ENCODE results near the gene ELOF1.

- TF ChIP-seq CTCF (IDR thresholded peaks at IDR 0.05): peak; percentile 80
- no peak for TF ChIP-seq REST (IDR thresholded peaks at IDR 0.05)
- no peak for TF ChIP-seq POLR2A (IDR thresholded peaks at IDR 0.05; ENCODE audit: low read length)
- no peak for TF ChIP-seq PHF8 (IDR thresholded peaks at IDR 0.05; ENCODE audit: borderline replicate concordance, low read depth)
- TF ChIP-seq SMC3 (IDR thresholded peaks at IDR 0.05): peak; percentile 47; the same call in 2 of the 3 replicates
- no peak for TF ChIP-seq ZNF302 (CRISPR knock-in tag; IDR thresholded peaks at IDR 0.05)
- 0 out of 2 replicates have a peak, but pooled peaks have one; percentile 44 for TF ChIP-seq KDM1A (IDR thresholded peaks at IDR 0.05; ENCODE audit: low read depth)
- no peak for TF ChIP-seq CHD2 (IDR thresholded peaks at IDR 0.05; ENCODE audit: low read length, partially characterized antibody)
- no peak for TF ChIP-seq CEBPB (IDR thresholded peaks at IDR 0.05)
- TF ChIP-seq RFX5 (IDR thresholded peaks at IDR 0.05): no peak
- no peak for TF ChIP-seq CBX8 (IDR thresholded peaks at IDR 0.05)
- TF ChIP-seq FOSL2 (IDR thresholded peaks at IDR 0.05): peak; percentile 80
- TF ChIP-seq FOSL2 (CRISPR knock-in tag; IDR thresholded peaks at IDR 0.05): peak; percentile 99
- TF ChIP-seq HDAC2 (IDR thresholded peaks at IDR 0.05): no peak
Observed at GRCh38 chr19:11535792-11536595, 23.0 kb downstream of the ELOF1 start.
